Measurements from ENCODE around the gene IFT27.

IFT27 gene

DNA sequence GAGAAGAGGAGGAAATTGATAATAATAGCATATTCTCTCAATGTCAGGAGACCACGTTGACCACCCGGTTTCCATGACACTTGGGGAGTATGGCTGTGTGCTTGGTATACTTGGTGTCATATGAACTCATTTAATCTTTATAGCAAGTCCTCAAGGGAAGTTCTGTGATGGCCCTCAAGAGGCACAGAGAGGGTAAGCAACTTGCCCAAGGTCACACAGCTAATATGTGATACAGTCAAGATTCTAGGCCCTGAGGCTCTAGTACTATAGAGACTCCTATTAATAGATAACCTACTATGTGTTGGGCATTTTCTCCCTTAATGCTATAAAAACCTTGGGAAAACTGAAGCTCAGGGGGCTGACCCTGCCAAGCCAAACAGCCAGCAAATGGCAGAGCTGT, 61.8 kb downstream of the IFT27 start:
- no peak for DNase-seq

DNA sequence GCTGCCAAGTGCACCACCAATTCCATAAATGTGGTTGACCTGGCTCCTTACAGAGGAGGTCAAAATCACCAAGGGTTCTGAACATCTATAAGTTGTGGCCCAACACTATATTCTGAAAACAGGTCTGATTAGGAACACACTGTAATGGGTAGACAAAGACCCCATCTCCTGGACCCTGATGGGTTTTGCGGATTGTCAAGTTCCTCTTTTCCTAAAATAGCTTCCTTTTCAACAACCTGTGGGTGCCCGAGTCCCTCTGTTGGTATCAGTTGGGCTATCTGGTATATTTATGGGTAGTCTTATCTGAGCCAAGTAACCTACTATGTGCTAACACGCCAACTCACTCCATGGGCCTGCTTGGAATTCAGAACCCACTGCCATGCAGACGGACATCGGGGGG, 62.5 kb downstream of the IFT27 start:
- DNase-seq = no peak
